ENCODE measurements around the gene GPR3.
"Not testable (repeated sequence)": the region's sequence is repeated elsewhere in the genome, so short reads cannot be mapped to it uniquely, and the experiment has no call there.

The GPR3 gene

DNA sequence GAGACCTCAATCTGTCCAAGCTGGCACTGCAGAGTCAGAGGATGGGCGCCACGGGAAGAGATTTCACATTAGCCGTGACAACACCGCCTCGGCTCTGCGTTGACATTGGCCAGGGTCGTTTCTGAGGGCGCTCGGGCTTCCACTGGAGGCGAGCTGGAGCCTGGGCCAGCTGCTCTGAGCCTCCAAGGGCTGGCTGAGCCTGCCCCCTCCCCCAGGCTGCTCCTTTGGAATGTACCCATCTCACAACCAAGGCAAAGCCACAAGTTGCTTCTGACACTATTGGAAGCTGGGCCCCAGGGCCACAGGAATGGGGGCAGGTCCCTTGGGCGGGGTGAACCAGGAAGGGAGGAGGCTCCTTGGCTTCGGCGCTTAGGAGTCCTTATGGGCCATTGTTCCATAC lies 12.7 kb downstream of the GPR3 start:
- TF ChIP-seq, protein P1, sequence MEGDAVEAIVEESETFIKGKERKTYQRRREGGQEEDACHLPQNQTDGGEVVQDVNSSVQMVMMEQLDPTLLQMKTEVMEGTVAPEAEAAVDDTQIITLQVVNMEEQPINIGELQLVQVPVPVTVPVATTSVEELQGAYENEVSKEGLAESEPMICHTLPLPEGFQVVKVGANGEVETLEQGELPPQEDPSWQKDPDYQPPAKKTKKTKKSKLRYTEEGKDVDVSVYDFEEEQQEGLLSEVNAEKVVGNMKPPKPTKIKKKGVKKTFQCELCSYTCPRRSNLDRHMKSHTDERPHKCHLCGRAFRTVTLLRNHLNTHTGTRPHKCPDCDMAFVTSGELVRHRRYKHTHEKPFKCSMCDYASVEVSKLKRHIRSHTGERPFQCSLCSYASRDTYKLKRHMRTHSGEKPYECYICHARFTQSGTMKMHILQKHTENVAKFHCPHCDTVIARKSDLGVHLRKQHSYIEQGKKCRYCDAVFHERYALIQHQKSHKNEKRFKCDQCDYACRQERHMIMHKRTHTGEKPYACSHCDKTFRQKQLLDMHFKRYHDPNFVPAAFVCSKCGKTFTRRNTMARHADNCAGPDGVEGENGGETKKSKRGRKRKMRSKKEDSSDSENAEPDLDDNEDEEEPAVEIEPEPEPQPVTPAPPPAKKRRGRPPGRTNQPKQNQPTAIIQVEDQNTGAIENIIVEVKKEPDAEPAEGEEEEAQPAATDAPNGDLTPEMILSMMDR (IDR thresholded peaks at IDR 0.05; ENCODE audit: low read depth, low read length), result no peak
- DNase-seq (ENCODE audit: extremely low read depth, low read depth), result no peak

DNA sequence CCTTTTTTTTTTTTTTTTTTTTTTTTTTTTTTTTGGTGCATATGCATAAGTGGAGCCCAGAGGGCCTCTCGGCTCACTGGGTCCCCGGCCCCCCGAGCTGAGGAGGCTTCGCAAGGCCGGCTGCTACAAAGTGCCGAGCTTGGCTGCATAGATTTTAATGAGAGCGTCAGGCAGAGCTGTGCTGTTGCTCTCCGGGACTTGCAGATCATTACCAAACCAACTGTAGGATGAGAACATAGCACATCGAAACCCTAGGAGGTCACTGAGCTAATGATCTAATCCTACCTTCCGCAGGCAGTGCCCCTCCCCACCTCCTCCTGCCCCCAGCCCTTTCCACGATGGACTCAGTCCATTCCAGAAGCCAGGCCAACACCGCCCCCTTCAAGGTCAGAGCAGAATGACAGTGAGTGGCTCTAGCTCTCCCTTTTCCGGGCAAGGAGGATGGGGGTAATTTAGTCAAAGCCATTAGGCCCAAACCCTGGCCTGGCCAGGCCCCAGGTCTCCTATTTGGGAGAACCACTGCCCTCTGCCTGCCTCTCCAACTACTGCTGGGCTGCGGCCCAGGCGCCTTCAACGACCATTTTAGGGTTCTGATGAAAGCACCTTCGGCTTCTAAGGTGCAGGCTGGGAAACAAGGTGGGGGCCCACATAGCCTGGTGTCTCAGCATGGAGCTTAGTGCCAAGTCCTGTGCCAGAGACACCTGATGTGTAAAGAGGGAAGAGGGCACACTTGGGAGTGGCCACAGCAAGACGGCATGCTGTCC lies 13.4 kb downstream of the GPR3 start:
- not testable (repeated sequence) for DNase-seq (ENCODE audit: extremely low read depth, low read depth)

DNA sequence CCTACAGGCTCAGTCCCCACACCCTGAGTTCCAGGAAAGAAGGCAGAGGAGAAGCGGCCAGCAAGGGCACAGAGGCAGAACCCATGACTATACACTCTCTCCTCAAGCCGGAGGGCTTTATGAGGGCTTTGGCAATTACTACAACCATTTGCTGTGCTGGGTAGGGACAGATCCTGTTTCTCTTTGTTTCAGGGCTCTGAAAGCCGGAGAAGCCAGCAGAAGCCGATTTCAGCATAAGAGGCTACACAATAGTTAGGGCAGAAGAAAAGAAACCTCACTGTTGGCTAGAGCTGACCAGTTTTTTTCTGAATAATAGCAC lies 13.9 kb downstream of the GPR3 start:
- DNase-seq (ENCODE audit: extremely low read depth, low read depth), result no peak
- TF ChIP-seq, protein P1 (IDR thresholded peaks at IDR 0.05; ENCODE audit: low read depth, low read length), result no peak

DNA sequence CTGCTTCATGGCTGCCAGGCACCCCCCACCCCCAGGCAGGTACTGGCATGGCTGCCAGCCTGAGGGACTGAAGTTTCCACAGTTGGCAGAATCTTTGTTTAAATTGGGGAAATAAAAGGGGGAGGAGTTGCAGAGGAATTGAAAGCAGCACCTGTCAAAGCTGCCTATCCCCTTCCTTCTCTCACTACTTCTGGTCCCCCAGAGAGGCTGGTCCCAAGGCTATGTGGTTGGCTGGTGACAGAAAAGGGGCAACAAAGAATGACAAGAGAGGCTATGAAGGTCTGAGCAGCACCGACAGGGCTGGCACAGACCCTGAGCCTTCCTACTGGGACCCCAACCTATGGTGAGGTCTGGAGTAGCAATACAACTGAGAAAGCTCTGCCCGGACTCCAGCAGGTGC lies 14.4 kb downstream of the GPR3 start:
- not testable (repeated sequence) for DNase-seq (ENCODE audit: extremely low read depth, low read depth)

DNA sequence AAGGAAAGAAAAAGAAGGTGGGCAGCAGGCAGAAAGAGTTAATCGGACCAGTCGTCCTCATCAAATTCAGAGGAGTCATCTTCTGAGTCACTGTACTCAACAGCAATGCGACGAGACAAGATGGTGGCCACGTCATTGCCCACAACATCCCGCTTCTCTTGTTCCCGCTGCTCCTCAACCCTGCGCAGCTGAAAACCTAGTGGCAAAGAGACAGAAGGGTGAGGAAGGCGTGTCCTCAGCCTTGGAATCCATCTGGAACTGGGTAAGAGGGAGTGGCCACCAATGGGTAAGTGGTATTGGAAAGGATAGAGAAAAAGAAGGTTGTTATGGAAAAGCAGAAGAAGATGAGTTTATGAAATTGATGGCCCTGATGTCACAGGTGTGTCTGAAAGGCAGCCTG lies 15.7 kb downstream of the GPR3 start:
- DNase-seq (ENCODE audit: extremely low read depth, low read depth), result no peak
- TF ChIP-seq, protein P1 (IDR thresholded peaks at IDR 0.05; ENCODE audit: low read depth, low read length), result no peak

DNA sequence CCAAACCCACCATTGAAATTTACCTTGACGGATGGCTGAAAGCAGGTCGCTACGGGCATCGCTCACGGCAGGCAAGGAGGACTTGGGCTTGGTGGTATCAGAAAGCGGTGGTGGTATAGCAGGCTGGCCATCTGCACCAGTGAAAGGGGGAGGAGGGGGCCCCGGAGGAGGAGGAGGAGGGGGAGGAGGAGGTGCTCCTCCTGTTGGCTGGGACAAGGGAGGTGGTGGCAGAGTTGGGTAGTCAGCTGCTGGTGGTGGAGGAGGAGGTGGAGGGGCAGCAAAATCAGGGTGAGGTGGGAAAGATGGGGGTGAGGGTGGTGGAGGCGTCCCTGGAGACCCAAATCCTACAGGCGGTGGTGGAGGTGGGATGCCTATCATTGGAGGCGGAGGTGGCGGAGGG lies 17.2 kb downstream of the GPR3 start:
- TF ChIP-seq, protein P1 (IDR thresholded peaks at IDR 0.05; ENCODE audit: low read depth, low read length), result no peak
- DNase-seq (ENCODE audit: extremely low read depth, low read depth), result no peak

DNA sequence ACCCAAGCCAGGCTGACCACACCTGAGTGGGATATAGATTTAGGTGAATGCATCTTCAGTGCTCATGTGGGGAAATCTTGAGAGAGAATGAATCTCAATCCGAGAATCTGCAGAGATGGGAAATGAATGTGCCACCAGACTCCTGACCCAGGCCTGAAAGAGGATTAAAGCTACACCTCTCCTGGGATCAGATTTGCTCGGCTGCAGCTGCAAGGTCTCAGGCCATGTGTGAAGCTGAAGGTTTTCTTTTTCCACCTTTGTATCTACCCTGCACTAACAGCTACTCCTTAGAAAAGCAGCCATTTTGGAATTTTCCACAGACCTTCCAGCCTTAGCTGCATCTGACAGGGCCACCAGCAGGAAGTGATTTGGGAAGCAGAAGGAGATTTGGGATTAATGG lies 18.3 kb downstream of the GPR3 start:
- TF ChIP-seq, protein P1 (IDR thresholded peaks at IDR 0.05; ENCODE audit: low read depth, low read length), result no peak
- no peak for DNase-seq (ENCODE audit: extremely low read depth, low read depth)

DNA sequence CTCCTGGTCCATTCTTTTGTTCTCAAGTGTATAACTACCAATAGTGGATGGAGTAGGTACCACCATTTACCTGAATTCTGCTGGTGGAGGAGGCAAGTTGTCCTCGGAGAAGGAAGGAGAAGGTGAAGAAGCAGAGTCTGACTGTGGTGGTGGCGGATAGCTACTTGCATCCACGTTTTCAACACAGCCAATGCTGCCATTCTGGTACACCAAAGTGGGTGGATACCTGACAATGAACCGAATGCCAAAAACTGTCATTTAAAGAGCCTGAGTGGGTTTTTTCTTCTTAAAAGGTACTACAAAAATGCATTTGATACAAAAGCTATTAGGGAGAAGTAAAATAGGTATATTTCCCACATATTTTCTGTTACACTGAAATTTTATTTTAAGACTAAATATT lies 20.1 kb downstream of the GPR3 start:
- DNase-seq (ENCODE audit: extremely low read depth, low read depth), result no peak
- TF ChIP-seq, protein P1 (IDR thresholded peaks at IDR 0.05; ENCODE audit: low read depth, low read length), result no peak

Data from AG09319 (cell line).